ENCODE measurements around the gene IGLL5.

DNA sequence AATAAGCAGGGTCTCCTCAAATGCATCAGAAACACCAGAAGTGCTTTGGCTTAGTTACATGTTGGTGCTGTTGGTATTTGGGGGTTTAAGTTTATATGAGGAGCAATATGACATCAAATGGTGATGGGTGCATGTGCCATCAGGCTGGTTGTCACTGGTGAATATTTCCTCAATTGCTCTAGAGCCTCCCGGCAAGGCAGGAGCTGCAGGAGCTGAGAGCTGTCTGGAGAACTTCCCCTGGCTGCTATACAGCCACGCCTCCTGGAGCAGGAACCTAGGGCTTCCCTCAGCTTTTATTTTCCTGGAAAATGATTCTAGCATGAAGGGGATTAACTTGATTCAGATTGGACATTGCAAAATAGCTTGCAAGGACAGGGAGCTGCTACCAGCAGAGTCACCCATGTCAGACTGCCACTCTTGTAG lies 15.8 kb downstream of the IGLL5 start:
- TF ChIP-seq, protein P1, sequence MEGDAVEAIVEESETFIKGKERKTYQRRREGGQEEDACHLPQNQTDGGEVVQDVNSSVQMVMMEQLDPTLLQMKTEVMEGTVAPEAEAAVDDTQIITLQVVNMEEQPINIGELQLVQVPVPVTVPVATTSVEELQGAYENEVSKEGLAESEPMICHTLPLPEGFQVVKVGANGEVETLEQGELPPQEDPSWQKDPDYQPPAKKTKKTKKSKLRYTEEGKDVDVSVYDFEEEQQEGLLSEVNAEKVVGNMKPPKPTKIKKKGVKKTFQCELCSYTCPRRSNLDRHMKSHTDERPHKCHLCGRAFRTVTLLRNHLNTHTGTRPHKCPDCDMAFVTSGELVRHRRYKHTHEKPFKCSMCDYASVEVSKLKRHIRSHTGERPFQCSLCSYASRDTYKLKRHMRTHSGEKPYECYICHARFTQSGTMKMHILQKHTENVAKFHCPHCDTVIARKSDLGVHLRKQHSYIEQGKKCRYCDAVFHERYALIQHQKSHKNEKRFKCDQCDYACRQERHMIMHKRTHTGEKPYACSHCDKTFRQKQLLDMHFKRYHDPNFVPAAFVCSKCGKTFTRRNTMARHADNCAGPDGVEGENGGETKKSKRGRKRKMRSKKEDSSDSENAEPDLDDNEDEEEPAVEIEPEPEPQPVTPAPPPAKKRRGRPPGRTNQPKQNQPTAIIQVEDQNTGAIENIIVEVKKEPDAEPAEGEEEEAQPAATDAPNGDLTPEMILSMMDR (IDR thresholded peaks at IDR 0.05), result no peak
- no peak for TF ChIP-seq EP300 (IDR thresholded peaks at IDR 0.05)
- no peak for TF ChIP-seq POLR2AphosphoS5 (IDR thresholded peaks at IDR 0.05)
